Suprapubic skin (tissue), 4 donors: ENCODE measurements around the gene C3orf80. TPM values are rescaled to one million over a fixed set of nuclear protein-coding genes. Genes with fewer than 3 reads are reported as not detected.
"Not testable (repeated sequence)": the region's sequence is repeated elsewhere in the genome, so short reads cannot be mapped to it uniquely, and the experiment has no call there.

ENCODE experiments used
- DNase-seq, 2 donors: peaks; one replicate each; pipeline ENCODE4 v3.0.0-alpha.2; 2019; ENCODE audit warnings: low spot score in 2 of 2
- H3K27ac ChIP-seq: fragments of 200-600 bp; sonication (generic); one replicate; pipeline ENCODE4 v1.5.1; 2019
- H3K27me3 ChIP-seq: fragments of 200-600 bp; sonication (generic); one replicate; pipeline ENCODE4 v1.5.1; 2019
- H3K36me3 ChIP-seq: fragments of 200-600 bp; sonication (generic); one replicate; pipeline ENCODE4 v1.5.1; 2019
- H3K4me1 ChIP-seq: fragments of 200-600 bp; sonication (generic); one replicate; pipeline ENCODE4 v1.5.1; 2019
- H3K4me3 ChIP-seq: fragments of 200-600 bp; sonication (generic); one replicate; pipeline ENCODE4 v1.5.1; 2019; ENCODE audit warnings: mild to moderate bottlenecking
- H3K9me3 ChIP-seq: fragments of 200-600 bp; sonication (generic); one replicate; pipeline ENCODE4 v1.5.1; 2019
- CTCF ChIP-seq, 2 donors: fragments of 200-600 bp in 1 of 2; fragments of 450-650 bp in 1 of 2; sonication (generic) in 1 of 2; IDR thresholded peaks; one replicate each; pipeline ENCODE4 v1.5.1; 2016 to 2019; ENCODE audit warnings: antibody characterized with exemption in 2 of 2, mild to moderate bottlenecking in 1 of 2, moderate library complexity in 1 of 2
- EP300 ChIP-seq: sonication (generic); formaldehyde crosslinking; IDR thresholded peaks from one replicate; pipeline ENCODE4 v1.6.1; 2017; ENCODE audit warnings: antibody characterized with exemption
- POLR2A ChIP-seq, 2 donors: fragments of 450-650 bp; IDR thresholded peaks; one replicate each; pipeline ENCODE4 v1.6.1; 2017; ENCODE audit warnings: antibody characterized with exemption in 2 of 2, mild to moderate bottlenecking in 2 of 2, moderate library complexity in 2 of 2
- POLR2AphosphoS5 ChIP-seq, 3 donors: sonication (generic); formaldehyde crosslinking; IDR thresholded peaks; one replicate each; pipeline ENCODE4 v1.6.1; 2017; ENCODE audit warnings: antibody characterized with exemption in 3 of 3
- WGBS: methylation state at CpG from one replicate; pipeline ENCODE4 v1.1.5; 2018; 5-methylcytosine and 5-hydroxymethylcytosine counted together
- total RNA-seq, 4 donors: library from RNA; depleted of rRNA; stranded (reverse); fragments of >200 nt; gene quantifications; one replicate each; pipeline ENCODE4 v1.1.0, GENCODE V29; 2016

Gene C3orf80
- total RNA-seq, 4 donors from 2014 or later = 0.72 to 0.91 TPM; not detected in 2

- H3K27ac ChIP-seq = no peak overlapping the region
- no peaks in the 10 kb centered on the region for H3K36me3 ChIP-seq
- DNase-seq = no peak
- H3K27me3 ChIP-seq = no peaks in the 10 kb centered on the region
- H3K4me1 ChIP-seq = no peaks in the 10 kb centered on the region
- 95% methylated on average over 3 of the region's 3 CpGs for WGBS
- TF ChIP-seq CTCF (IDR thresholded peaks at IDR 0.05) = no peak
- no peak for TF ChIP-seq EP300
- TF ChIP-seq POLR2AphosphoS5 (IDR thresholded peaks at IDR 0.05) = no peak
- no peak for TF ChIP-seq POLR2A (IDR thresholded peaks at IDR 0.05)
- no peak overlapping the region for H3K4me3 ChIP-seq
- no peaks in the 10 kb centered on the region for H3K9me3 ChIP-seq
Measured at GRCh38 chr3:160199108-160199507, 26.1 kb upstream of the C3orf80 start.

GRCh38 chr3:160200353-160200752 is 24.9 kb upstream of the C3orf80 start:
- Histone ChIP-seq H3K9me3 (no peaks in the 10 kb centered on the region), H3K4me3 (no peak overlapping the region), H3K27ac (no peak overlapping the region), H3K27me3 (no peaks in the 10 kb centered on the region), H3K36me3 (no peaks in the 10 kb centered on the region), H3K4me1 (no peaks in the 10 kb centered on the region)
- no peak for TF ChIP-seq CTCF (IDR thresholded peaks at IDR 0.05)
- TF ChIP-seq POLR2A (IDR thresholded peaks at IDR 0.05) = no peak
- no peak for TF ChIP-seq POLR2AphosphoS5 (IDR thresholded peaks at IDR 0.05)
- TF ChIP-seq EP300 = no peak
- WGBS = 50% methylated on average over 1 of the region's 1 CpG
- no peak for DNase-seq

- WGBS = 65% methylated on average over 5 of the region's 5 CpGs
- H3K27ac ChIP-seq, H3K9me3 ChIP-seq, H3K4me3 ChIP-seq, DNase-seq, H3K36me3 ChIP-seq, H3K27me3 ChIP-seq, H3K4me1 ChIP-seq: not testable (repeated sequence)
Measured at GRCh38 chr3:160204396-160205011, 20.7 kb upstream of the C3orf80 start.

- Histone ChIP-seq H3K36me3 (no peaks in the 10 kb centered on the region), H3K4me3 (no peak overlapping the region), H3K27ac (no peak overlapping the region), H3K9me3 (no peaks in the 10 kb centered on the region), H3K4me1 (no peaks in the 10 kb centered on the region), H3K27me3 (peaks cover 5% of the 10 kb centered on the region)
- WGBS = 41% methylated on average over 4 of the region's 4 CpGs
- TF ChIP-seq POLR2A (IDR thresholded peaks at IDR 0.05) = no peak
- no peak for TF ChIP-seq CTCF (IDR thresholded peaks at IDR 0.05)
- no peak for TF ChIP-seq POLR2AphosphoS5 (IDR thresholded peaks at IDR 0.05)
- TF ChIP-seq EP300 = no peak
- DNase-seq = no peak
Measured at GRCh38 chr3:160205606-160206005, 19.6 kb upstream of the C3orf80 start.

- H3K27me3 ChIP-seq = peaks cover 5% of the 10 kb centered on the region
- no peaks in the 10 kb centered on the region for H3K36me3 ChIP-seq
- 96% methylated on average over 1 of the region's 1 CpG for WGBS
- no peak overlapping the region for H3K4me3 ChIP-seq
- no peaks in the 10 kb centered on the region for H3K9me3 ChIP-seq
- H3K27ac ChIP-seq = no peak overlapping the region
- no peaks in the 10 kb centered on the region for H3K4me1 ChIP-seq
- DNase-seq = no peak
- no peak for TF ChIP-seq POLR2AphosphoS5 (IDR thresholded peaks at IDR 0.05)
- no peak for TF ChIP-seq EP300
- no peak for TF ChIP-seq CTCF (IDR thresholded peaks at IDR 0.05)
- no peak for TF ChIP-seq POLR2A (IDR thresholded peaks at IDR 0.05)
Measured at GRCh38 chr3:160210341-160210740, 14.9 kb upstream of the C3orf80 start.

- Histone ChIP-seq H3K9me3 (no peaks in the 10 kb centered on the region), H3K27ac (no peak overlapping the region), H3K36me3 (no peaks in the 10 kb centered on the region), H3K4me1 (no peaks in the 10 kb centered on the region), H3K4me3 (no peak overlapping the region), H3K27me3 (peaks cover 5% of the 10 kb centered on the region)
- WGBS = 75% methylated on average over 1 of the region's 1 CpG
- DNase-seq = no peak
- TF ChIP-seq POLR2A (IDR thresholded peaks at IDR 0.05) = no peak
- no peak for TF ChIP-seq CTCF (IDR thresholded peaks at IDR 0.05)
- TF ChIP-seq EP300 = no peak
Measured at GRCh38 chr3:160210799-160211221, 14.4 kb upstream of the C3orf80 start.
